NAMALWA (cell line): ENCODE measurements around the gene PCSK5.

Source experiments
- DNase-seq: peaks from one replicate; pipeline ENCODE4 v3.0.0-alpha.2; 2015; ENCODE audit warnings: low spot score

Gene PCSK5

DNA sequence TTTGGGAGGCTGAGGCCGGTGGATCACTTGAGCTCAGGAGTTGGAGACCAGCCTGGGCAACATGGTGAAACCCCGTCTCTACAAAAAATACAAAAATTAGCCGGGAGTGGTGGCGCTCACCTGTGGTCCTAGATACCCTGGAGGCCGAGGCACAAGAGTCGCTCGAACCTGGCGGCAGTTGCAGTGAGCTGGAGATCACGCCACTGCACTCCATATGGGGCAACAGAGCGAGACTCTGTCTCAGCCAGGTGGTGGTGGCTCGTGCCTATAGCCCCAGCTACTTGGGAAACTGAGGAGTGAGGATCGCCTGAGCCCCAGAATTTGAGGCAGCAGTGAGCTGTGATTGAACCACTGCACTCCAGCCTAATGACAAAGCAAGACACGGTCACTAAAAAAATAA lies 506.1 kb downstream of the PCSK5 start:
- DNase-seq = no peak

DNA sequence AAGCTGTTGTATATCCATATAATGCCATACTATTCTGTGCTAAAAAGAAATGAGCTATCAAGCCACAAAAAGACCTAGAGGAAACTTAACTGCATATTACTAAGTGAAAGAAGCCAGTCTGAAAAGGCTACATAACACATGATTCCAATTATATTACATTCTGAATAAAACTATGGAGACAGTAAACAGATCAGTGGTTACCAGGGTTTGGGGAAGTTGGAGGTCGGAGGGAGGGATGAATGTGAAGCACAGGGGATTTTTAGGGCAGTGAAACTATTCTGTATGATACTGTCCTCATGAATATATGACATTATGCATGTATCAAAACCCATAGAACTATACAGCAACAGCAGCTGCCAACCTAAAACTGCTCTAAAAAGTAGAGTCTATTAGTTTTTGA lies 509.4 kb downstream of the PCSK5 start:
- no peak for DNase-seq

GRCh38 chr9:76400534-76401096 lies 510.1 kb downstream of the PCSK5 start:
- DNase-seq = no peak

DNA sequence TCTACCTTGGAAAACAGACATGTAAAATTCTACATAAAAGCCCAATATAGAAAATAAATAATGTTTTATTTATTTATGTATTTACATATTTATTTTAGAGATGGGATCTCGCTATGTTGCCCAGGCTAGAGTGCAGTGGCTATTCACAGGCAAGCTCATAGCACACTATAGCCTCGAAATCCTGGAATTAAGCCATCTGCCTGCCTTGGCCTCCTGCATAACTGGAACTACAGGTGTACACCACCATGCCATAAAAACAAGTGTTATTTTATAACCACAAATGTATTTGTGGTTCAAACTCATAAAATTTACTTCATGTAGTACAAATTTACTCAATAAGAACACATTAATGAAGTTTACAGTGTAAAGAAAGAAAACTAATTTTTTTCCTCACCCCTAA lies 510.7 kb downstream of the PCSK5 start:
- no peak for DNase-seq

DNA sequence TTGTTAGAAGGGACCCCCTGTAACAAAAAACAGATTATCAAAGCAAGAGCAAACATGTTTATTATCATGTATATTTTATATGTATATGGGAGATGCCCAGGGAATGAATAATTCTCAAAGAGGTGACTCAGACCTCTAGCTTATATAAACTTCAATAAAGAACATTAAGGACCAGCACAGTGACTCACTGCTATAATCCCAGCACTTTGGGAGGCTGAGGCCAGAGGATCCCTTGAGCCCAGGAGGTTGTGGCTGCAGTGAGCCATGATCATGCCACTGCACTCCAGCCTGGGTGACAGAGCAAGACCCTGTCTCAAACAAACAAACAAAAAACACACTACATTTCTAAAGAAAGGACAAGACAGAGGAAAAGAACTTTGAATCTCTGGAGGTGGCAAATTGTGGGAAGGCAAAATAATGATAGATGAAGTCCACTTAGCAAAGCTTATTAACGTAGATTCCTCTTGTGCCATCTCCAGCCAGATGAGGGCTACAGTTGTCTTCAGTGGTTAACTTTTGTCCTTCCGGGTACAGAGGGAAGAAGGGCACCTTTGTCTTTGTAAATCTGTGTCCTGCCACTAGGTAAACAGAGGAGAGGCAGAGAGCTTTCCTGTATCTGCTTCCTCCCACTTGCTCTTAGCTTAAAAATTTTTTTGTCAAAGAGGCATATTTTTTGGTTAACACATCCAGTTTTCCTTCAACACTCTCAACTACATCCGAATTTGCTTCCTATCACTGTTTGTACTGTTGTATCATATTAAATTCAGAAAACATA lies 511.3 kb downstream of the PCSK5 start:
- peak; percentile 44 for DNase-seq

- DNase-seq = peak; percentile 85
These were observed 512.9 kb downstream of the PCSK5 start for GRCh38 chr9:76403352-76403751.

- no peak for DNase-seq
These were observed 513.9 kb downstream of the PCSK5 start for GRCh38 chr9:76404401-76404800.

DNA sequence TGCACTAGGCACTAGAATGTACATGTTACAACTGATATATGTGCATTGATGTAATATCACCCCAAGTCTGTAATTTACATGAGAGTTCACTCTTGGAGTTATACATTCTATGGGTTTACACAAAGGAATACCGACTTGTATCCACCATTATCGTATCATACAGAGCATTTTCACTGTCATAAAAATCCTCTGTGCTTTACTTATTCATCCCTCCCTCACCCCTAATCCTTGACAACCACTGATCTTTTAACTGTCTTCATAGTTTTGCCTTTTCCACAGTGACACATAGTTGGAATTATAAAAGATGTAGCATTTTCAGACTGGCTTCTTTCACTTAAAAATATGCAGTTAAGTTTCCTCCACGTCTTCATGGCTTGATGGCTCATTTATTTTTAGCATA lies 514.9 kb downstream of the PCSK5 start:
- no peak for DNase-seq

- DNase-seq = no peak
These were observed 515.4 kb downstream of the PCSK5 start for GRCh38 chr9:76405868-76406267.
